PFSK-1 (cell line): ENCODE data around the gene RGS12.

ENCODE experiments used
- FOXP2 ChIP-seq: optimal IDR thresholded peaks from 2 replicates; pipeline ENCODE3; 2011; ENCODE audit warnings: borderline replicate concordance, control low read depth, inconsistent platforms; ENCODE audit not compliant: insufficient read depth; ENCODE audit errors: extremely low read length, extremely low read depth
- POLR2AphosphoS5 ChIP-seq: IDR thresholded peaks from 2 replicates; pipeline ENCODE4 v1.6.1; 2012; ENCODE audit warnings: low read depth, mild to moderate bottlenecking, control low read depth, low read length, moderate library complexity
- SIN3A ChIP-seq: IDR thresholded peaks from 2 replicates; pipeline ENCODE4 v1.6.1; 2012; ENCODE audit warnings: mild to moderate bottlenecking, low read length, moderate library complexity, borderline replicate concordance; ENCODE audit not compliant: insufficient read depth
- TAF1 ChIP-seq: IDR thresholded peaks from 2 replicates; pipeline ENCODE4 v1.6.1; 2012; ENCODE audit warnings: low read length, control low read depth, borderline replicate concordance; ENCODE audit not compliant: insufficient read depth
- TF ChIP-seq, protein P1 (sequence below), 2 experiments: IDR thresholded peaks; 2 replicates each; pipeline versions ENCODE4 v1.6.1 to v1.8.0; 2011 to 2012; ENCODE audit warnings: low read depth in 2 of 2, low read length in 2 of 2, control low read depth in 1 of 2, inconsistent platforms in 1 of 2, mild to moderate bottlenecking in 1 of 2, moderate library complexity in 1 of 2; ENCODE audit not compliant: insufficient read depth in 1 of 2

DNA sequence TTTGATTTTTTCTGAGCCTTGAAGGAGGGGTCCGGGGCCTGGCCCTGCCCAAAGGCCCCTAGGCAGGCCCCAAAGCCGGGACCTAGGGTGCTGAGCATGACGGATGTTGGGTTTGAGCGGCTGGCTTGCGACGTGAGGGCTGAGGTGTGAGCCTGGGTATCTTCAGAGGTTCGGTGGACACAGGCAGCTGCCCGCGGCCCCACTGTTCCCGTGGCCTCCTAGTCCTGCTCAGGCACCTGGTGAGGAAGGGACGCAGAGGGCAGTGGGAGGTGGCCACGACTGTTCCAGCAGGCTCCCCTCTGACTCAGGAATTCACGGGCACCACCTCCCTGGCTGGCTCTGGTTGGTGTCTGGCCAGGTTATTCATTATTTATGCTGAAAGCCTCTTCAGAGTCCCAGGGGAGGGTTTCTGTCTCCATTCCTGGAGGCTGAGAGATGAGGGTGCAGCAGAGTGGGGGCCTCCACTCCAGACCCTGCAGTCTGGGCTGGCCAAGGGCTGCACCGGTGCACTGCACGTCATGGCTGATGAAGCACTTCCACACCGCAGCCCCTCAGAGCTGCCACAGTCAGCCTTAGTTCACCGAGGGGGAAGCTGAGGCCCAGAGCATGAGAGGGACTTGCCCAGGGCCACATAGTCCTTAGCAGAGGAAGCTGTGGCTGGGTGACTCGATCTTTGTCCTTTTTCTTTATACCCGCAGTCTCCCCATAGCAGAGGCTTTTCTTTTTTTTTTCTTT lies 41.7 kb upstream of the RGS12 start:
- TF ChIP-seq POLR2AphosphoS5 (no peak), TAF1 (no peak), SIN3A (no peak), FOXP2 (no peak)
- TF ChIP-seq, protein P1, sequence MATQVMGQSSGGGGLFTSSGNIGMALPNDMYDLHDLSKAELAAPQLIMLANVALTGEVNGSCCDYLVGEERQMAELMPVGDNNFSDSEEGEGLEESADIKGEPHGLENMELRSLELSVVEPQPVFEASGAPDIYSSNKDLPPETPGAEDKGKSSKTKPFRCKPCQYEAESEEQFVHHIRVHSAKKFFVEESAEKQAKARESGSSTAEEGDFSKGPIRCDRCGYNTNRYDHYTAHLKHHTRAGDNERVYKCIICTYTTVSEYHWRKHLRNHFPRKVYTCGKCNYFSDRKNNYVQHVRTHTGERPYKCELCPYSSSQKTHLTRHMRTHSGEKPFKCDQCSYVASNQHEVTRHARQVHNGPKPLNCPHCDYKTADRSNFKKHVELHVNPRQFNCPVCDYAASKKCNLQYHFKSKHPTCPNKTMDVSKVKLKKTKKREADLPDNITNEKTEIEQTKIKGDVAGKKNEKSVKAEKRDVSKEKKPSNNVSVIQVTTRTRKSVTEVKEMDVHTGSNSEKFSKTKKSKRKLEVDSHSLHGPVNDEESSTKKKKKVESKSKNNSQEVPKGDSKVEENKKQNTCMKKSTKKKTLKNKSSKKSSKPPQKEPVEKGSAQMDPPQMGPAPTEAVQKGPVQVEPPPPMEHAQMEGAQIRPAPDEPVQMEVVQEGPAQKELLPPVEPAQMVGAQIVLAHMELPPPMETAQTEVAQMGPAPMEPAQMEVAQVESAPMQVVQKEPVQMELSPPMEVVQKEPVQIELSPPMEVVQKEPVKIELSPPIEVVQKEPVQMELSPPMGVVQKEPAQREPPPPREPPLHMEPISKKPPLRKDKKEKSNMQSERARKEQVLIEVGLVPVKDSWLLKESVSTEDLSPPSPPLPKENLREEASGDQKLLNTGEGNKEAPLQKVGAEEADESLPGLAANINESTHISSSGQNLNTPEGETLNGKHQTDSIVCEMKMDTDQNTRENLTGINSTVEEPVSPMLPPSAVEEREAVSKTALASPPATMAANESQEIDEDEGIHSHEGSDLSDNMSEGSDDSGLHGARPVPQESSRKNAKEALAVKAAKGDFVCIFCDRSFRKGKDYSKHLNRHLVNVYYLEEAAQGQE (IDR thresholded peaks at IDR 0.05; ENCODE audit: insufficient read depth in 1 of 2, low read depth in 2 of 2, low read length in 2 of 2) = no peak
